Measurements from ENCODE around the gene C3orf18. TPM values are rescaled to one million over a fixed set of nuclear protein-coding genes. Genes with fewer than 3 reads are reported as not detected.

The C3orf18 gene
- total and polyA plus RNA-seq, 3 experiments from 2014 or later: 11.5 to 15.8 (median 13.0) TPM

GRCh38 chr3:50570508-50571279, 3.1 kb upstream of the C3orf18 start:
- H3K27me3 Mint-ChIP-seq: peaks cover 0 to 2% of the 10 kb centered on the region in 2 donors
- peaks cover 64 to 91% (median 73%) of the 10 kb centered on the region in 3 donors for H3K4me1 Mint-ChIP-seq
- CTCF ChIA-PET: interaction anchor here (1.2 to 18.9 kb wide), 9 partner anchors 10 to 1112 kb away, joined by 3 to 724 read pairs (median 7); partner anchors contain the start of genes CISH and MAPKAPK3
- peak overlapping the region; percentile 90 to 97 (median 95) for H3K4me3 Mint-ChIP-seq
- Histone ChIP-seq H3K27ac (ENCODE audit: low read depth, low read length) (no peak overlapping the region), H3K4me1 (ENCODE audit: insufficient read depth, low read length) (peaks cover 83% of the 10 kb centered on the region), H3K9me3 (ENCODE audit: low read length) (no peaks in the 10 kb centered on the region), H3K27me3 (ENCODE audit: insufficient read depth, low read length, poor library complexity, severe bottlenecking) (no peaks in the 10 kb centered on the region), H3K36me3 (ENCODE audit: insufficient read depth, low read length) (no peaks in the 10 kb centered on the region), H3K4me3 (ENCODE audit: low read length) (peak overlapping the region; percentile 92)
- peaks cover 0 to 16% (median 0%) of the 10 kb centered on the region in 3 donors for H3K36me3 Mint-ChIP-seq
- peak overlapping the region; percentile 91 to 98 (median 96) for H3K27ac Mint-ChIP-seq
- DNase-seq: no peak
- POLR2A ChIA-PET: interaction anchor here (1.0 to 6.1 kb wide), 6 partner anchors 13 to 46 kb away, joined by 3 to 57 read pairs (median 26); partner anchors contain the start of genes CISH and MAPKAPK3
- no peaks in the 10 kb centered on the region for H3K9me3 Mint-ChIP-seq

DNA sequence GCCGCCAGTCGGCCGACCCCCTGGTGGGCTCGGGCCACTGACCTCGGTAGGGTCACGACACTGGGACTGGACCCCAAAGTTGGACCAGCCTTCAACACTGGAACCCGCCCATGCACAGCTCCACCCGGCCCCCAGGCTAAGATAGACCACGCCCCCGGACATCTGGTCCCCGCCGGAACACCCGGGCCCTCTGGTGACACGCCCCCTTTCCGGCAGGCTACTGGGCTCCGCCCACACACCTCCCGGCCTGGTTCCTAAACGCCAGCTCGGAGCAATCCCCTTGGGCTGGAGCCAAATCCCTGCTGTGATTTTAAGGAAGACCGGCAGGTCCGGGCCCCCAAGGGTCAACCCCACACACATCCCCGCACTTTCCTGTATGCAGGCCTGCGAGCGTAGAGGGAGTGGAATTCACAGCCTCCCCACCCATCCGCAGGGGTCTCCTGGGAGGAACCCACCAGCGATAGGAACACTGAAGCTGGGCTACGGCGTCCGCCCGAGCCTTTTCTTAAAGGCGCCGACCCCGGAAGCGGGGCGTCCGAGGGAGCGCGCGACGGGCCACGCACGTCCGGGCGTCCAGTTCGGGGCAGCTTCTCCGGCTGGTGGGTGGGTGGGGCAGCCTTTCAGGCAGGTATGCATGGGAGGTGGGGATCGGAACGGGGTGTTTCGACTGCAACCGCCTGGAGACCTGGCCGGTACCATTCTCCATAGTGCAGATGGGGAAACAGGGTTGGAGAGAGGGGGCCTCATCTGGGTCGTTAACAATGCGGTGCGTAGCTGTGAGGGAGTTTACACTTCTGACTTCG, 1.6 kb upstream of the C3orf18 start, which contains the start of gene HEMK1:
TSS of gene HEMK1 (plus strand) at position 576 of the 803 bp plus-strand sequence. CDS start 1,583 bp downstream, outside the sequence.
- Histone ChIP-seq H3K27me3 (ENCODE audit: insufficient read depth, low read length, poor library complexity, severe bottlenecking) (no peaks in the 10 kb centered on the region), H3K27ac (ENCODE audit: low read depth, low read length) (peak within 1 kb of the TSS; percentile 82), H3K9me3 (ENCODE audit: low read length) (no peaks in the 10 kb centered on the region), H3K4me1 (ENCODE audit: insufficient read depth, low read length) (peaks cover 67% of the 10 kb centered on the region), H3K36me3 (ENCODE audit: insufficient read depth, low read length) (no peaks in the 10 kb centered on the region), H3K4me3 (ENCODE audit: low read length) (peak within 1 kb of the TSS; percentile 92)
- ChIA-PET CTCF (interaction anchor here (0.9 to 18.9 kb wide), 16 partner anchors 12 to 1414 kb away, joined by 3 to 724 read pairs (median 4); partner anchors contain the start of genes CISH, MAPKAPK3 and RASSF1), POLR2A (interaction anchor here (0.6 to 6.1 kb wide), 18 partner anchors 14 to 1672 kb away, joined by 3 to 57 read pairs (median 7); partner anchors contain the start of genes CISH, DCAF1, MANF and MAPKAPK3)
- Mint-ChIP-seq H3K36me3 (peaks cover 0 to 22% (median 2%) of the 10 kb centered on the region in 3 donors), H3K4me3 (peak within 1 kb of the TSS; percentile 90 to 97 (median 95)), H3K27me3 (peaks cover 0 to 4% of the 10 kb centered on the region in 2 donors), H3K9me3 (no peaks in the 10 kb centered on the region), H3K4me1 (peaks cover 54 to 85% (median 58%) of the 10 kb centered on the region in 3 donors), H3K27ac (peak within 1 kb of the TSS; percentile 91 to 98 (median 96))
- DNase-seq: peak; percentile 92 to 95 (median 92)

DNA sequence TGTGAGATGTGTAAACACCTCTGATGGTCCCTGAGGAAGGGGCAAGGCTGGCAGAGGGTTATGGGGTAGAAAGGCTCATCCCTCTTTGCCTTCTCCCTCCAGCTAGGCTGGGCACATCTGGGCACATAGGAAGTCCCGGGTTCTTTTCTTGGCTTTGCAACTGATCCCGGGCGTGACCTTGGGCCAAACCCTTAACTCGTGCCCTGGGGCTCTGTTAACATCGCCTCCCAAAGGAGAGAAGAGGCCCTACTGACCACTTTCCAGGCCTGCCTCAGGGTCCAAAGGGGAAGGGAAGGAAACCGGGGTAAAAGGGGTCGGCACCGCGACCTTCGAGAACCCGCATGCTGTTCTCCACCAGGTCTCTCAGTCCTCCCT, 549 bp downstream of the C3orf18 start:
- POLR2A ChIA-PET: interaction anchor here (0.5 to 6.1 kb wide), 14 partner anchors 20 to 1121 kb away, joined by 3 to 57 read pairs (median 4); partner anchors contain the start of genes CISH, CYB561D2, GNAI2 and IFRD2
- no peak for DNase-seq
- H3K4me3 ChIP-seq (ENCODE audit: low read length): peak overlapping the region; percentile 57
- no peaks in the 10 kb centered on the region for H3K27me3 ChIP-seq (ENCODE audit: insufficient read depth, low read length, poor library complexity, severe bottlenecking)
- Mint-ChIP-seq H3K27ac (peak overlapping the region in 6 of 8 donors; percentile 50 to 95 (median 72)), H3K4me3 (peak overlapping the region; percentile 53 to 97 (median 76)), H3K9me3 (no peaks in the 10 kb centered on the region), H3K27me3 (peaks cover 0 to 3% of the 10 kb centered on the region in 2 donors), H3K36me3 (peaks cover 0 to 19% (median 2%) of the 10 kb centered on the region in 3 donors), H3K4me1 (peaks cover 32 to 64% (median 36%) of the 10 kb centered on the region in 3 donors)
- peak overlapping the region; percentile 55 for H3K27ac ChIP-seq (ENCODE audit: low read depth, low read length)
- CTCF ChIA-PET: interaction anchor here (1.1 to 18.9 kb wide), 4 partner anchors 23 to 57 kb away, joined by 3 to 724 read pairs (median 90); partner anchors contain the start of genes CISH and MAPKAPK3
- H3K4me1 ChIP-seq (ENCODE audit: insufficient read depth, low read length): peaks cover 46% of the 10 kb centered on the region
- no peaks in the 10 kb centered on the region for H3K36me3 ChIP-seq (ENCODE audit: insufficient read depth, low read length)
- no peaks in the 10 kb centered on the region for H3K9me3 ChIP-seq (ENCODE audit: low read length)

- no peak for DNase-seq
- no peaks in the 10 kb centered on the region for H3K27me3 ChIP-seq (ENCODE audit: insufficient read depth, low read length, poor library complexity, severe bottlenecking)
- no peak overlapping the region for H3K4me3 ChIP-seq (ENCODE audit: low read length)
- peaks cover 0 to 13% (median 2%) of the 10 kb centered on the region in 3 donors for H3K36me3 Mint-ChIP-seq
- H3K4me1 ChIP-seq (ENCODE audit: insufficient read depth, low read length): peaks cover 21% of the 10 kb centered on the region
- H3K4me3 Mint-ChIP-seq: no peak overlapping the region
- peaks cover 0 to 3% of the 10 kb centered on the region in 2 donors for H3K27me3 Mint-ChIP-seq
- POLR2A ChIA-PET: no interaction called here
- peak overlapping the region in 3 of 8 donors; percentile 17 to 67 (median 25) for H3K27ac Mint-ChIP-seq
- no peaks in the 10 kb centered on the region for H3K9me3 Mint-ChIP-seq
- no peaks in the 10 kb centered on the region for H3K36me3 ChIP-seq (ENCODE audit: insufficient read depth, low read length)
- peaks cover 14 to 37% (median 18%) of the 10 kb centered on the region in 3 donors for H3K4me1 Mint-ChIP-seq
- H3K9me3 ChIP-seq (ENCODE audit: low read length): no peaks in the 10 kb centered on the region
- no peak overlapping the region for H3K27ac ChIP-seq (ENCODE audit: low read depth, low read length)
- CTCF ChIA-PET: no interaction called here
Measured at GRCh38 chr3:50564321-50564720, 3.2 kb downstream of the C3orf18 start.

DNA sequence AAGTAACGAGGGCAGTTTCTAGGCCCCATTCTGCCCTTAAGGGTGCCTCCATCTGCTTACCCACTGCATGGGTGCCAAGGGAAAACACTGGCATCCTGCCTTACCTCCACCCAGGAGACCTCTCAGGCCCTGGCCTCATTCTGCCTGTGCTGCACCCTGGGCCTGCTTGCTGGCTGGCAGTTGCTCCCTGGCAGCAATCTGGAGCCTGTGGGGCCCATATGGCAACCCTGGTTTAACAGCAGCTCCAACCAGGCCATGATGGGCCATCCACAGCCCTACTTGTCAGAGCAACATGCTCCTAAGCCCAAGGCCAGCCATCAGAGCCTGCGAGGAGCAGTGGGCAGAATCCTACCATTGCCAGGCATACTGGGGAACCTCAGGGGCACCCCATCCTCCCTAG, 3.7 kb downstream of the C3orf18 start:
- Histone ChIP-seq H3K27ac (ENCODE audit: low read depth, low read length) (no peak overlapping the region), H3K4me3 (ENCODE audit: low read length) (no peak overlapping the region), H3K27me3 (ENCODE audit: insufficient read depth, low read length, poor library complexity, severe bottlenecking) (no peaks in the 10 kb centered on the region), H3K9me3 (ENCODE audit: low read length) (no peaks in the 10 kb centered on the region), H3K36me3 (ENCODE audit: insufficient read depth, low read length) (no peaks in the 10 kb centered on the region), H3K4me1 (ENCODE audit: insufficient read depth, low read length) (peaks cover 21% of the 10 kb centered on the region)
- DNase-seq: no peak
- H3K36me3 Mint-ChIP-seq: peaks cover 0 to 11% (median 2%) of the 10 kb centered on the region in 3 donors
- H3K9me3 Mint-ChIP-seq: no peaks in the 10 kb centered on the region
- POLR2A ChIA-PET: no interaction called here
- H3K27ac Mint-ChIP-seq: peak overlapping the region in 1 of 8 donors; percentile 47
- peaks cover 0 to 3% of the 10 kb centered on the region in 2 donors for H3K27me3 Mint-ChIP-seq
- CTCF ChIA-PET: no interaction called here
- H3K4me3 Mint-ChIP-seq: no peak overlapping the region
- H3K4me1 Mint-ChIP-seq: peaks cover 14 to 36% (median 18%) of the 10 kb centered on the region in 3 donors

DNA sequence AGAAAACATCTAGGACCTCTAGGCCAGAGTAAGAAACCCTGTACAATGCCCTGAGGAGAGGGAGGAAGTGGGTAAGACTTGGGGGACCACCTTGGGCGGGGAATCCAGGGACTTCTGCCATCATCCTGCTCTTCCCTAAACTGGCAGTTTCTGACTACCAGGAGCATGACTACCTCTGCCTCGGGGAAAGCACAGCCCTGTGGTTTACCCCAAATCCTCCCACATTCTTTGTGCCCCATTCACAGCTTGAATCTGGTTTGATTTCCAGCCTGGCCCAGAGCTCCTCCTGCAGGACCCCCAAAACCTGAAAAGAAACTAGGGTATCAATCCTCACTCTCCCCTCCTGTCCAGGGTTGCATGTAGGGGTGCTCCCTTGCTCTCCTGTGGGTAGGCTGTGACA, 4.7 kb downstream of the C3orf18 start:
- H3K27ac Mint-ChIP-seq: peak overlapping the region in 3 of 8 donors; percentile 4 to 80 (median 24)
- Histone ChIP-seq H3K9me3 (ENCODE audit: low read length) (no peaks in the 10 kb centered on the region), H3K27me3 (ENCODE audit: insufficient read depth, low read length, poor library complexity, severe bottlenecking) (no peaks in the 10 kb centered on the region), H3K4me1 (ENCODE audit: insufficient read depth, low read length) (peaks cover 11% of the 10 kb centered on the region), H3K36me3 (ENCODE audit: insufficient read depth, low read length) (no peaks in the 10 kb centered on the region), H3K27ac (ENCODE audit: low read depth, low read length) (no peak overlapping the region), H3K4me3 (ENCODE audit: low read length) (no peak overlapping the region)
- ChIA-PET CTCF (interaction anchor here (1.3 kb wide), 1 partner anchor 53 kb away, joined by 3 read pairs; no protein-coding TSS in a partner anchor), POLR2A (no interaction called here)
- H3K4me3 Mint-ChIP-seq: peak overlapping the region in 1 of 7 donors; percentile 30
- no peaks in the 10 kb centered on the region for H3K9me3 Mint-ChIP-seq
- peaks cover 10 to 28% (median 14%) of the 10 kb centered on the region in 3 donors for H3K4me1 Mint-ChIP-seq
- H3K36me3 Mint-ChIP-seq: peaks cover 0 to 11% (median 2%) of the 10 kb centered on the region in 3 donors
- H3K27me3 Mint-ChIP-seq: peaks cover 0 to 3% of the 10 kb centered on the region in 2 donors
- DNase-seq: no peak

GRCh38 chr3:50559702-50560101, 7.8 kb downstream of the C3orf18 start:
- Histone ChIP-seq H3K27me3 (ENCODE audit: insufficient read depth, low read length, poor library complexity, severe bottlenecking) (no peaks in the 10 kb centered on the region), H3K4me3 (ENCODE audit: low read length) (no peak overlapping the region), H3K4me1 (ENCODE audit: insufficient read depth, low read length) (no peaks in the 10 kb centered on the region), H3K27ac (ENCODE audit: low read depth, low read length) (no peak overlapping the region), H3K9me3 (ENCODE audit: low read length) (no peaks in the 10 kb centered on the region), H3K36me3 (ENCODE audit: insufficient read depth, low read length) (no peaks in the 10 kb centered on the region)
- Mint-ChIP-seq H3K4me1 (peaks cover 0 to 5% (median 3%) of the 10 kb centered on the region in 3 donors), H3K27ac (peak overlapping the region in 1 of 8 donors; percentile 13), H3K36me3 (peaks cover 0 to 9% (median under 1%) of the 10 kb centered on the region in 3 donors), H3K27me3 (peaks cover 0 to 3% of the 10 kb centered on the region in 2 donors), H3K4me3 (no peak overlapping the region), H3K9me3 (no peaks in the 10 kb centered on the region)
- no peak for DNase-seq
- POLR2A ChIA-PET: no interaction called here
- CTCF ChIA-PET: interaction anchor here (1.1 to 1.5 kb wide), 3 partner anchors 10 to 212 kb away, joined by 3 to 5 read pairs (median 4); no protein-coding TSS in a partner anchor

All from CD8-positive, alpha-beta memory T cell (primary cell).